Measurements from ENCODE around the gene SEMA7A. TPM values are rescaled to one million over a fixed set of nuclear protein-coding genes. Genes with fewer than 3 reads are reported as not detected.

The SEMA7A gene
- polyA plus RNA-seq, 1 donor, result 5.0 TPM

- DNase-seq, result no peak
Measured at GRCh38 chr15:74417670-74418069, 16.1 kb downstream of the SEMA7A start.

DNA sequence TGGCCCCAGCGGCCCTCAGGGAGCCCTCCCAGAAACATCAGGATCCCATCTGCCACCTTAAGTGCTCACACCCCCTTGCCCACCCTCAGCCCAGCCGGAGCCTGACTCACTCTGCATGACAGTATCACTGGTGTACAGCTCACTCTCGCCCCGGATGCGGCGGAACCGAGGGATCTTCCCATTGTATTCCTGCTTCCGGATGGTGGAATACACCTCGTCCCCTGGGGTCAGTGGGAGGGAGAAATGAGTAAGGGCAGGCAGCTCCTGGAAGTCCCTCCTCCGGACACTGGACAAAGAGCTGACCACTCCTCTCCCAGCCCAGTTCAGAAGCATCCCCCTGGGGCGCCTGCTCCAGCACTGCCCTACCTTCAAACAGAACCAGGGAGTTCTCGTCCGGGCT is 16.5 kb downstream of the SEMA7A start:
- no peak for DNase-seq

- no peak for DNase-seq
Measured at GRCh38 chr15:74415966-74416916, 17.5 kb downstream of the SEMA7A start.

GRCh38 chr15:74414603-74415338 is 19.0 kb downstream of the SEMA7A start:
- DNase-seq, result no peak

- DNase-seq, result no peak
Measured at GRCh38 chr15:74414081-74414580, 19.6 kb downstream of the SEMA7A start.

DNA sequence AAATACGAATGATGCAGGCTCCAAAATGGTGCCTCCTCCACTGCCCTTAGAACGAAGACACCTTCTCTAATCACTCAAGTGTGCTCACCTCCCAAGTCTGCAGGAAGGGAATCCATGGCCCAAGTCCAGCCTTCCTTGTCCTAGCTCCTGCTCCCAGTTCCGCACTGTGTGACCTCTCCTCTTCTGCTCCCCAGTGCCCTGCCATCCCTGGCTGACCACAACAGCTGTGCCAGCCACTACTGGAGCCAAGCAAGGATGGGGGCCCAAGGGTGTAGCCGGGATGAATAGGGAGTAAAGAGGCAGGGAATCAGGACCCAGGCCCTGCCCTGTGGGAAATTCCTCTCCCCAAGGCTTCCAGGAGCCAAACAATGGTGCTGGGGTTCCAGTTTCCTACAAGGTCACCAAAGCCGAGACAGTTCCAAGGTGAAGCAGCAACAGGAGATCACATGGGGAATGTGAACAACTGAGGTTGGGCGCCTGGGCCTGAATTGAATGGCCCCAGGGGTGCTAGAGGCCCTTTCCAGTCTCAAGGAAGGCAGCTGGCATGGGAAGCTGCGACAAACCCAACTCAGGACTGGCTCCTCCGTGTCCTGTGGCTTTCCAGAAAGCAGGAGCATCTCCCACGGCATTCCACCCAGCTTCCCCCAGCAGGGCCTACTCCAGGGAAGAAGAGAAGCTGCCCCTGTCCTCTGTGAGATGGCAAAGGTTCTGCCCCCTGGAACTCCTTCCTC is 20.2 kb downstream of the SEMA7A start:
- DNase-seq, result no peak

DNA sequence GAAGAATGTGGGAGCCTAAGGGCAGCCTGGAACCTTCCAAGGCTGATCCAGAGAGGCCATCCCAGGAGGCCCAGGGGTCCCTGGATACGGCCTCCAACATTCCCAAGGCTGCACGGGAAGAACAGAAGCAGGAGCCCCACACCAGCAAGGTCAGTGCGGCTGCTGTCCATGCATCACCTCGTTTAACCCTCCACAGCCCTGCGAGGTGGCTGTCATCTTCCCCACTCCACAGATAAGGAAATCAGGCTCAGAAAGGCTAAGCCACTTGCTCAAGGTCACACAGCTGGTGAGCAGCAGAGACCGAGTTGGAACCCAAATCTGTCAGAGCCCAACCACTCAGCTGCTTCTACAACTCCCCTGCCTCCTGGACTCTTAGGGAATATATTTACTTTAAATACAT is 21.6 kb downstream of the SEMA7A start:
- DNase-seq, result no peak

DNA sequence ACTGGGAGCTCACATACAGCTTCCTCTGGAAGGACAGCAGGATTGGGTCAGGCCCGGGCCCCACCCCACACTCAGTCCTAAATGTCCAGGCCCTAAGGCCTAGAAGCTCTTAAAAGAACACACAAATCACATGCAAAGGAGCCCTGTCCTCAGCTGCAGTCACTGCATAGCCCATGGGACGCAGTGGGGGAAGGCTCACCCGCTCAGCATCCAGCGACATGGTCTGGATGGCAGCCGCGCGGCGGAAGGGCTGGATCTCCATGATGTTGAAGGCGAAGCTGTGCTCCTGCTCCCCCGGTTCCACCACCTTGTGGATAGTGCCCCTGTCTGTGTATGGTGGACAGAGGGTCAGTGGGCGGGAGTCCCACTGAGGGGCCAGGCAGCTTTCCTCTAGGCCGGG is 22.1 kb downstream of the SEMA7A start:
- no peak for DNase-seq

- no peak for DNase-seq
Measured at GRCh38 chr15:74410502-74410901, 23.3 kb downstream of the SEMA7A start.

DNA sequence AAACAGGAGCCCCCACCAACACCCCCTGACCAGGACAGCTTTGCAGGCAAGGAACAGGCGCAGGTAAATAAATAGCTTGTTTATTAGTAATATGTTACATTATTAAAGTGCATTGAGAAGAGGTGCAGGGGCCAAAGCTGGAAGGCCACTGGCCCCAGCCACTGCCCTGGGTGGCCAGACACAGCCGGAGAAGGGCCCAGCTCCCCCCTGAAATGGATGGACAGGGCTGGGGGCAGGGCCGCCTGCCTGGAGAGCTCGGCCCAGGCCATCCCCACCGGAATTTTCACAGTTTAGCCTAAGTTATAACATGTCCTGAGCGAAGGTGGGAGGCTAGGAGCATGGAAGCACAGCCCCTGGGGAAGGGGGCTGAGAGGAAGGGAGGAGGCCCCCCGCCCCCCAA is 24.5 kb downstream of the SEMA7A start:
- no peak for DNase-seq

- no peak for DNase-seq
Measured at GRCh38 chr15:74408815-74409214, 24.9 kb downstream of the SEMA7A start.

DNA sequence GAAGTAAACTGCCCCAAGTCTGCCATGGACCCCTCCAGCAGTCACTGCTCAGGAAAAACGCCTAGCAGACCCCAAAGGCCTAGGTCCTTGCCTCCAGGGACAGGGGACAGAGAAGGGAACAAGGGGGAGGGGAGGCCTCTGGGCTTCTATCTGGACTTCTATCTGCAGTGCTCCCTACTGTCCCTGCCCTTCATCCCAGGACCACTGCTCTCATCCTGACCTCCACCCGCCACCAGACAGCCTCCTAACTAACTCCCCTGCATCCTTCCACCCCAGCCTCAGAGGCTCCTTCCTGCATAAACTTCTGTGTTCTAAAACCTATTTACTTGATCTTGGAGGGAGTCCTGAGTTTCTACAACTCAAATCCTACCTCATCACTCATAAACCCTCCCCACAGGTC is 25.4 kb downstream of the SEMA7A start:
- DNase-seq, result no peak

DNA sequence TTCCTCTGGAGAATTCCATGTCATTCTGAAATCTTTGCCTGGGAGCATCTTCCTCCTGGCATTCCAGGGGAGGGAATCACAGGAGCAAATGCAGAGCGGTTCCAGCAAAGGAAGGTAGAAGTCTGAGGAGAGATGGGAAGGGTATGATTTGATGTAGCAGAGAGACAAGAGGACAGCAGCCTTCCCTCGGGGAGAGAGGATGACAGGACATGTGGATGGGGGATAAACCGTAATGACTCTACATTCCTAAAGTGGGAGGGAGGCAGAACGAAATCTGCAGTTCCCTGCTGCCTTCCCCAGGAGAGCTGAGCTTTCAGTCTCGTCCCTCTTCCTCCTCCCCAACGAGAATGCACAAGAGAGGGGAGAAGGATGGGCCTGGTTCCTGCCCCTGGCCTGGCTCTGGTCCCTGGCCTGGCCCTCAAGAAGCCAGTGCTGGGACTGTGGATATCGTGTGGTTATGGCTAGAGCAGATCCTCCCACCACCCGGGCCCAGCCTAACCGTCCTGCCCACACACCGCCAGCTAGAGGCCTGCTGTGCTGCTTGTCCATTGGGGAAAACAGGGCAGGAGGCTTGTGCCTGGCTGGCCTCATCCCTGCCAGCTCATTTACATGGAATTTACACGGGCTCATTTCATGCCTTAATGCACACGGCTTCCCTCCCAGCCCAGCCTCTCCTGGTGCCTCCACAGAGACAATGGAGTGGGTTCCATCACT is 26.6 kb downstream of the SEMA7A start:
- no peak for DNase-seq

DNA sequence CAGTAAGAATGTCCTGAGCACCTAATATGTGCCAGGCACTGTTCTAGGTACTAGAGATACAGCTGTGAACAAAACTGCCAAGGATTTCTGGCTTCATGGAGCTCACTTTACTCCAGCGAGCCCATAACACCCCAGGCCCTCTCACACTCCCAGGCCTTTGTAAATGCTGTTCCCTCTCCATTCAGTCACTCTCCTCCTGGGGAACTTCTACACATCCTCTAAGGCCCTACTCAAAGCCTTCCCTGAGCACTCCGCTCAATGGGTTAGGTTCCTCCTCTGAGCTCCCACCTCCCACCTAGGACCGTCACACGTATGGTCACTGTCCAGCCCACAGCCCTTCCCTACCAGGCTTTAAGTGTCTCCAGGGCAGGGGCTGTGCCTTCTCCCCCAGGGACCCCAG is 27.2 kb downstream of the SEMA7A start:
- no peak for DNase-seq

DNA sequence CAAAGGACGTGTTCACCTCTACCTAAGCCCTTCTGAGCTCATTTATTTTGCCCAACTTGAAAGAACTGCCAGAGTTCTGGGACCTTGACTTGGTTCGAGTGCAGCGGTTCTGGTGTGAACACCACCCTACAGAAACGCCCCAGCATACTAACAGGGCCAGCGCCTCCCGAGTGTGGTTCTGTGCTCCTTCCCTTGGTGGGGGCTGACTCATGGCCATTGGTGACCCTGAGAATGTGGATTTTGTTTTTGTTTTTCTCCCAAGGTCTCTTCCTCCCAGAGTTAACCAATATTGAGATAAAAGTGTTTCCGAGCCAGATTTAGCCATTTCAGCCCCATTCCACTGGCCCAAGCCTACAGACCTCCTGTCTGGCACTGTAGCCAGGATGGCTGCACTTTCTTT is 27.9 kb downstream of the SEMA7A start:
- no peak for DNase-seq

GRCh38 chr15:74403991-74404563 is 29.7 kb downstream of the SEMA7A start:
- DNase-seq, result no peak

- DNase-seq, result no peak
Measured at GRCh38 chr15:74403588-74403919, 30.2 kb downstream of the SEMA7A start.

DNA sequence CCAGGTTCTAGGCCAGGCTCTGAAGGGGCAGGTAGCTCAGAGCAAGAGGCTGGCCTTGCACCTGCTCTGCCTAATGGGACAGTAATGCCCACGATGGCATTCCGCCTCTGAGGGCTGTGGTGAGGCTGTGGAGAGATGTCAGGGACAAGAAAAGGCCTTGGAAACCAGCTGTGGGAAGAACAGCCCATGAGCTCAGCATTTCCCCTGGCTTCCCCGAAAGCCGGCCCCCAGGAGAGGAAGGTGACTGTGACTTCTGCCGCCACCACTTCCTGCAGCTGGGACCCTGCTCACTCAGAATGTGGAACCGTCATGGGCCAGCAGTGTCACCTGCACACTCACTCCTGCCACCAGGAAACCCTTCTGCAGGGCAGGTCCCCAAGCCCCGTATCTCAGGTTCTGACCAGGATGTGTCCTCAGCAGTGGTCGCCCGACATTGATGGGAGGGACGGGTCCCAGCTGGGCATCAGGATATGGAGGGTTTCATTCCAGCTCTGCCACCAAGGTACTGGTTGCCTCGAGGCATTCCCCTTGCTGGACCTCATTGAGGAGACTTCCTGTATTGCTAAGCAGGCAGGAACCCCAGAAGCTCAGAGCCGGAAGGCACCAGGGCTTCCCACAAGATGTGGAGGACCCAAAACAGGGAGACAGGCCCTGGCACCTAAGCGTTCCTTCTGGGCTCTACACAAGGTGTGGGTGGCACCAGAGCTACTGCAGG is 30.7 kb downstream of the SEMA7A start:
- no peak for DNase-seq

- no peak for DNase-seq
Measured at GRCh38 chr15:74402337-74402841, 31.4 kb downstream of the SEMA7A start.

DNA sequence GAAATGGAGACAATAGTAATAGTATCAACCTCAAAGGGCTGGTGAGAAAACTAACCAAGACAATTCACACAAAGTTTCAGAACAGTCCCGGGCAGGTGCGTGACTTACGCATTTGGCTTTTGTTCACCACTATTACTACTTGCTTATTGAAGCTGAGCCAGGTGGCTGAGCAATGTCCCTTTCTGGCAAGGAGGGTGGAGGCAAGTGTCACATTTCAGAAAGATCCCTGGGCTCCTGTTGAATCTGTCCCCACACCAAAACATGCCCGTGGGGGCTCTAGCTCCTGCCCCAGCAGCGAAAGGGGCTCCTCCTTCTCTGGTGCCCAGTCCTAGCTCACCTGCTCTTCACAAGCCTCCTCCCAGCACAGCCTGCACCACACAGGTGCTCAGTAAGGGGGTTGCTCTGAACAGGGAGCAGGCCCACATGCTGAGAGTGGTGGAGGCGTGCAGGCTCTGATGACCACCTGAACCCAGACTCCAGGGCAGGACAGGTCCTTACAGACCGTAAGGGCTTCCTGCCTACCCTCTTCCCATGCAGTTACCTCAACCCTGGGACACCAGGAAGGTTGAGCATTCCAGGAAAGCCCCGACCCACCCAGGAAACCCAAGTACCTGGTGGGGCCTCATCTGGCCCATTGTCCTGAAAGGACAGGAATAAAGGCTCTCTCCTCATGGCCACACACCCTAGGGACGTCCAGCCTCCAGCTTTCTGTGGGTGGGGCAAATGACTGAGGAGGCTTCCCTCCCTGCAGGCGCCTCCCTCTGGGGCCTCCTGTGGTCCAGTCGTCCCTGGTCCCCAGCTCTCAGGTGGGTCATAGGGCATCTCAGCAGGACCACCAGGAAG is 32.6 kb downstream of the SEMA7A start:
- no peak for DNase-seq

Measured in left kidney (tissue), 2 donors.